Astrocyte (in vitro differentiated cells and primary cell): ENCODE results near the gene CDH18. TPM values are rescaled to one million over a fixed set of nuclear protein-coding genes. Genes with fewer than 3 reads are reported as not detected.

Experiments
- DNase-seq: peaks from one replicate; pipeline ENCODE4 v3.0.0-alpha.2; 2010; ENCODE audit warnings: low read depth
- FAIRE-seq: peaks from 2 replicates; lab custom pipeline; 2011; peaks lifted over from hg19 to GRCh38; lab: Jason Lieb, UNC
- H2AFZ ChIP-seq: 2 replicates; pipeline ENCODE4 v1.6.0; 2012; ENCODE audit warnings: low read depth, low read length, inconsistent platforms
- H3K27ac ChIP-seq: 2 replicates; pipeline ENCODE4 v1.5.1; 2011; ENCODE audit warnings: low read depth, low read length, inconsistent platforms
- H3K27me3 ChIP-seq: 2 replicates; pipeline ENCODE4 v1.6.0; 2011; ENCODE audit warnings: low read length, inconsistent platforms; ENCODE audit not compliant: insufficient read depth
- H3K36me3 ChIP-seq: 2 replicates; pipeline ENCODE4 v1.5.1; 2011; ENCODE audit warnings: low read length, inconsistent platforms; ENCODE audit not compliant: insufficient read depth
- H3K4me1 ChIP-seq: 2 replicates; pipeline ENCODE4 v1.5.1; 2011; ENCODE audit warnings: low read length, inconsistent platforms; ENCODE audit not compliant: insufficient read depth
- H3K4me2 ChIP-seq: 2 replicates; pipeline ENCODE4 v1.6.0; 2012; ENCODE audit warnings: low read length, inconsistent platforms
- H3K4me3 ChIP-seq: 2 replicates; pipeline ENCODE4 v1.5.1; 2011; ENCODE audit warnings: low read depth, mild to moderate bottlenecking, low read length, inconsistent platforms; ENCODE audit not compliant: insufficient read depth
- H3K79me2 ChIP-seq: 2 replicates; pipeline ENCODE4 v1.6.0; 2012; ENCODE audit warnings: mild to moderate bottlenecking, low read length, inconsistent platforms; ENCODE audit not compliant: insufficient read depth
- H3K9ac ChIP-seq: 2 replicates; pipeline ENCODE4 v1.6.0; 2012; ENCODE audit warnings: mild to moderate bottlenecking, low read length, inconsistent platforms
- H3K9me3 ChIP-seq: 2 replicates; pipeline ENCODE4 v1.5.1; 2012; ENCODE audit warnings: low read depth, mild to moderate bottlenecking, low read length, inconsistent platforms; ENCODE audit not compliant: insufficient read depth
- H4K20me1 ChIP-seq: 2 replicates; pipeline ENCODE4 v1.6.0; 2012; ENCODE audit warnings: low read length, inconsistent platforms; ENCODE audit not compliant: insufficient read depth
- H3K27ac Mint-ChIP-seq: one replicate; pipeline ENCODE4 v1.8.0; 2021; ENCODE audit warnings: mild to moderate bottlenecking, mixed read lengths; ENCODE audit not compliant: unreplicated experiment
- H3K27me3 Mint-ChIP-seq: one replicate; pipeline ENCODE4 v1.8.0; 2021; ENCODE audit warnings: low read depth, mixed read lengths; ENCODE audit not compliant: unreplicated experiment
- H3K36me3 Mint-ChIP-seq: one replicate; pipeline ENCODE4 v1.8.0; 2021; ENCODE audit warnings: low read depth, mixed read lengths; ENCODE audit not compliant: unreplicated experiment
- H3K4me1 Mint-ChIP-seq: one replicate; pipeline ENCODE4 v1.8.0; 2021; ENCODE audit warnings: low read depth, mixed read lengths; ENCODE audit not compliant: unreplicated experiment
- H3K4me3 Mint-ChIP-seq: one replicate; pipeline ENCODE4 v1.8.0; 2021; ENCODE audit warnings: mild to moderate bottlenecking, moderate library complexity, mixed read lengths; ENCODE audit not compliant: unreplicated experiment
- H3K9me3 Mint-ChIP-seq: one replicate; pipeline ENCODE4 v1.8.0; 2021; ENCODE audit warnings: mild to moderate bottlenecking, mixed read lengths; ENCODE audit not compliant: unreplicated experiment
- EZH2 ChIP-seq: IDR thresholded peaks from 2 replicates; pipeline ENCODE4 v1.6.1; 2012; ENCODE audit warnings: mild to moderate bottlenecking, low read length, inconsistent platforms; ENCODE audit not compliant: insufficient read depth
- total RNA-seq: library from RNA; stranded (reverse); gene quantifications from 2 replicates; pipeline ENCODE4 v1.2.1, GENCODE V29; 2021
- TF ChIP-seq, protein P1 (sequence below): IDR thresholded peaks from 2 replicates; pipeline ENCODE4 v1.5.1; 2011; ENCODE audit warnings: low read depth, mild to moderate bottlenecking, inconsistent platforms, low read length, moderate library complexity; ENCODE audit not compliant: insufficient read depth

The CDH18 gene
- total RNA-seq, 1 donor from 2014 or later = not detected

DNA sequence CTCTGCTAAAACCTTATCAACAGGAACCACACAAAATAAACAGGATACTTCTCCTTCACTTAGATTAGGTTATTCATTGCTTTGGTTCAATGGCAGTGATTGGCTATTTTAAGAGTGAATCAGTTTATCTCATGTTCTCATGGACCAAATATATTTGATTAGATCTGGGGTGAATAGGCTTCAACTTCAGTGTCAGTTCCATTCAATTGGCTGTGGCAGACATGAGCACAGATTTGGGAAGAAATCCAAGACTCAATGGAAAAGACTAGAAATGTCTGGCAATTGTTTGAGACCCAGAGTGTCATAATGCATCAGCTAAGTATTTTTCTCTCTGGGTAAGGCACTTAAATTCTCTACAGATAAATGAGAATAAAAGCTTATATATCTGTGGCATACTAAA, 37.1 kb downstream of the CDH18 start:
- Histone ChIP-seq H3K9me3 (no peaks in the 10 kb centered on the region), H3K27ac (no peak overlapping the region), H3K27me3 (no peaks in the 10 kb centered on the region), H2AFZ (no peak overlapping the region), H3K79me2 (no peaks in the 10 kb centered on the region), H3K4me1 (no peaks in the 10 kb centered on the region), H3K4me2 (no peak overlapping the region), H3K9ac (no peak overlapping the region), H3K4me3 (no peak overlapping the region), H3K36me3 (no peaks in the 10 kb centered on the region), H4K20me1 (no peaks in the 10 kb centered on the region)
- no peak for FAIRE-seq
- no peaks in the 10 kb centered on the region for H3K27me3 Mint-ChIP-seq
- no peaks in the 10 kb centered on the region for H3K36me3 Mint-ChIP-seq
- H3K9me3 Mint-ChIP-seq = no peaks in the 10 kb centered on the region
- H3K4me3 Mint-ChIP-seq = no peak overlapping the region
- H3K27ac Mint-ChIP-seq = no peak overlapping the region
- TF ChIP-seq, protein P1, sequence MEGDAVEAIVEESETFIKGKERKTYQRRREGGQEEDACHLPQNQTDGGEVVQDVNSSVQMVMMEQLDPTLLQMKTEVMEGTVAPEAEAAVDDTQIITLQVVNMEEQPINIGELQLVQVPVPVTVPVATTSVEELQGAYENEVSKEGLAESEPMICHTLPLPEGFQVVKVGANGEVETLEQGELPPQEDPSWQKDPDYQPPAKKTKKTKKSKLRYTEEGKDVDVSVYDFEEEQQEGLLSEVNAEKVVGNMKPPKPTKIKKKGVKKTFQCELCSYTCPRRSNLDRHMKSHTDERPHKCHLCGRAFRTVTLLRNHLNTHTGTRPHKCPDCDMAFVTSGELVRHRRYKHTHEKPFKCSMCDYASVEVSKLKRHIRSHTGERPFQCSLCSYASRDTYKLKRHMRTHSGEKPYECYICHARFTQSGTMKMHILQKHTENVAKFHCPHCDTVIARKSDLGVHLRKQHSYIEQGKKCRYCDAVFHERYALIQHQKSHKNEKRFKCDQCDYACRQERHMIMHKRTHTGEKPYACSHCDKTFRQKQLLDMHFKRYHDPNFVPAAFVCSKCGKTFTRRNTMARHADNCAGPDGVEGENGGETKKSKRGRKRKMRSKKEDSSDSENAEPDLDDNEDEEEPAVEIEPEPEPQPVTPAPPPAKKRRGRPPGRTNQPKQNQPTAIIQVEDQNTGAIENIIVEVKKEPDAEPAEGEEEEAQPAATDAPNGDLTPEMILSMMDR = no peak
- TF ChIP-seq EZH2 = no peak
- no peaks in the 10 kb centered on the region for H3K4me1 Mint-ChIP-seq
- DNase-seq = peak; percentile 10

DNA sequence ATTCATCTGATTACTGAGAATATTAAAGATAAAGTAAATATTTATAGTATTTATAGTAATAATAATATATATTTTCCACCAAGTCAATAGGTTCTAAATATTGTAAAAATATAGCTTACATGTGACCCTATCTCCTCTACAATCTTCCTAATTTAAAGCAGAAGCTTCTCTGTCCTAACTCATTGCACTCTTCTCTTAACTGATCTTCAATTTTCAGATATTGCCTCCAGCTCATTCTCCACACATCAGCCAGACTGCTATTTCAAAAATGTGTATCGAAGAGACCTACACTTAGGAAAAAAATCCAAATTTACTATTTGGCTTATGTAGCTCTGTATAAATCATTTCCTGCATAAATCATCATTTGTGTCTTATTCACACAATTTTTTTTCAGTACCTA, 47.8 kb downstream of the CDH18 start:
- no peaks in the 10 kb centered on the region for H3K9me3 ChIP-seq
- no peak overlapping the region for H3K4me2 ChIP-seq
- no peaks in the 10 kb centered on the region for H3K27me3 ChIP-seq
- DNase-seq (no peak), FAIRE-seq (no peak)
- no peak overlapping the region for H3K4me3 ChIP-seq
- no peak overlapping the region for H3K4me3 Mint-ChIP-seq
- no peaks in the 10 kb centered on the region for H4K20me1 ChIP-seq
- no peaks in the 10 kb centered on the region for H3K36me3 ChIP-seq
- H3K9me3 Mint-ChIP-seq = no peaks in the 10 kb centered on the region
- no peaks in the 10 kb centered on the region for H3K27me3 Mint-ChIP-seq
- no peak overlapping the region for H3K27ac ChIP-seq
- H3K27ac Mint-ChIP-seq = no peak overlapping the region
- TF ChIP-seq, protein P1 = no peak
- no peak for TF ChIP-seq EZH2
- H2AFZ ChIP-seq = no peak overlapping the region
- no peaks in the 10 kb centered on the region for H3K4me1 Mint-ChIP-seq
- no peak overlapping the region for H3K9ac ChIP-seq
- H3K4me1 ChIP-seq = no peaks in the 10 kb centered on the region
- no peaks in the 10 kb centered on the region for H3K79me2 ChIP-seq
- H3K36me3 Mint-ChIP-seq = no peaks in the 10 kb centered on the region

DNA sequence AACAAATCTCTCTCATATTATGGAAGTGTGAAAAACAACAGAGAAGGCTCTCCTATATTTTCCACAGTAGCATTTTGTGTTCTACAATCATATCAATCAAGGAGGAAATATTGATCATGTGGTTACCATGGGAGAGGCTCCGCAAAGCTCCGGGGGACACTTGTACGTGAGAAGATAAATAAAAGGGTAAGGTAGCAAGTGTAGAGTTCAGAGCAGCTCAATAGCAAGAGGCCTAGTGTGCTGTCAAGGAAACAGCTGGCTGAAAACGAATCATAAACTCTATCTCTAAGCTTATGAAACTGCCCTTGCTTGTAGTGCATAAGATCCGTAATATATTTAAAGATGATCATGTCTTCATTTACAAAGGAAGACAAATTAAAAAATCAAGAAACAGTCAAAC, 57.5 kb downstream of the CDH18 start:
- Histone ChIP-seq H2AFZ (no peak overlapping the region), H3K79me2 (no peaks in the 10 kb centered on the region), H3K27me3 (no peaks in the 10 kb centered on the region), H3K4me3 (no peak overlapping the region), H3K36me3 (no peaks in the 10 kb centered on the region), H3K4me1 (peaks cover 14% of the 10 kb centered on the region), H3K4me2 (no peak overlapping the region), H3K9ac (no peak overlapping the region), H3K9me3 (no peaks in the 10 kb centered on the region), H4K20me1 (no peaks in the 10 kb centered on the region), H3K27ac (no peak overlapping the region)
- H3K27me3 Mint-ChIP-seq = no peaks in the 10 kb centered on the region
- no peak for FAIRE-seq
- H3K4me3 Mint-ChIP-seq = no peak overlapping the region
- no peaks in the 10 kb centered on the region for H3K36me3 Mint-ChIP-seq
- H3K4me1 Mint-ChIP-seq = peaks cover 20% of the 10 kb centered on the region
- no peak overlapping the region for H3K27ac Mint-ChIP-seq
- TF ChIP-seq, protein P1 = no peak
- no peak for TF ChIP-seq EZH2
- DNase-seq = no peak
- peaks cover 2% of the 10 kb centered on the region for H3K9me3 Mint-ChIP-seq
